ENCODE data around the gene STMP1.

The STMP1 gene

GRCh38 chr7:135718794-135719437 is 56.6 kb downstream of the STMP1 start:
- in situ Hi-C loops (cut with MboI; ENCODE audit: low sequenced_read_pairs), result no loop called here

GRCh38 chr7:135719688-135720087 is 57.4 kb downstream of the STMP1 start:
- in situ Hi-C loops (cut with MboI; ENCODE audit: low sequenced_read_pairs), result no loop called here

GRCh38 chr7:135721198-135721820 is 59.0 kb downstream of the STMP1 start:
- in situ Hi-C loops (cut with MboI; ENCODE audit: low sequenced_read_pairs), result no loop called here

GRCh38 chr7:135723411-135723810 is 61.1 kb downstream of the STMP1 start:
- in situ Hi-C loops (cut with MboI; ENCODE audit: low sequenced_read_pairs), result no loop called here
